A673 (cell line): ENCODE measurements around the gene OTX1.

Source experiments
- EZH2 ChIP-seq: fragments of 200-600 bp; sonication (generic); IDR thresholded peaks from 2 replicates; pipeline ENCODE4 v1.6.1; 2017; ENCODE audit warnings: borderline replicate concordance, low read depth, mild to moderate bottlenecking, mixed read lengths, antibody characterized with exemption, low read length; ENCODE audit not compliant: poor library complexity, severe bottlenecking
- TF ChIP-seq, protein P1 (sequence below): fragments of 300-800, 200-600 bp; sonication (generic); conservative IDR thresholded peaks from 2 replicates; pipeline ENCODE4 v1.5.1; 2017; ENCODE audit warnings: low read depth, mild to moderate bottlenecking, antibody characterized with exemption, low read length, moderate library complexity, mixed read lengths

DNA sequence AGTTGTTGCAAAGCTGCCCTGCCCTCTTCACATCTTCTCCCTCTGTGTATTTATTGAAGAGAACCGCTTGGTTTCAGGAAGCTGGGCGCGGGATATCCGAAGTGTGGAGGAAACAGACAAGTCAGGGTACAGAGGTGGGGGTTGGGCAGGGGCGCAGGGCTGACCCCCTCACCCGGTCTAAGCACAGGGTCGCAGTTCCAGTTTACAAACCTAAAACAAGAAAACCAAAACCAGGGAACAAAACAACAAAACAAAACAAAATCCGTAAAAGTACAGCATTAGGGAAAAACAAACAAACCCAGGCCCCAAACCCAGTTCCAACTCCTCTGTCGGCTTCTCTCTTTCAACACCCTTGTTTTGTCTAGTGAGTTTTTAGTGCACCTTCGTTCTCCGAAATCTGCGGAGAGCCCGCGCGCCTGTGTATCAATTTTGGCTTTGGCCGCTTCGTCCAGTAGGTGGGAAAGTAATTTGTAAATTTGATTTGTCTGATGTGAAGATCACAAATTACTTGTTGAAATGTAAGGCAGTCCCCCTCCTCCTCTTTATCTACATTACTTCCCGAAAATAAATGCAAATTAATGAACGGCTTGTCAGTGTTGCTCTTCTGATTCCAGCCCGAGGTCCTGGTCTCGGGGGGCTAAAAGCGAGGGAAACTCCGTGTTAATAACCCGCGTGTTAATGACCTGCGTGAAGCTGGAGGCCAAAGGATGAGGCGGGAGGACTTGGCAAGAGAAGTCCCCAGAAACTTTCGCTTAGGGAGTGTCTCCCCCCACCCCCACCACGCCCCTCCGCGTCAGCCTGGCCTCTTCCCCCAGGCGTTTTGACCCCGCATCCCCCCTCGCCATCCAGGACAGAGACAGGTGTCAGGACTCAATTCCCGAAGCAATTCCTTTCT, 6.9 kb downstream of the OTX1 start:
- TF ChIP-seq, protein P1, sequence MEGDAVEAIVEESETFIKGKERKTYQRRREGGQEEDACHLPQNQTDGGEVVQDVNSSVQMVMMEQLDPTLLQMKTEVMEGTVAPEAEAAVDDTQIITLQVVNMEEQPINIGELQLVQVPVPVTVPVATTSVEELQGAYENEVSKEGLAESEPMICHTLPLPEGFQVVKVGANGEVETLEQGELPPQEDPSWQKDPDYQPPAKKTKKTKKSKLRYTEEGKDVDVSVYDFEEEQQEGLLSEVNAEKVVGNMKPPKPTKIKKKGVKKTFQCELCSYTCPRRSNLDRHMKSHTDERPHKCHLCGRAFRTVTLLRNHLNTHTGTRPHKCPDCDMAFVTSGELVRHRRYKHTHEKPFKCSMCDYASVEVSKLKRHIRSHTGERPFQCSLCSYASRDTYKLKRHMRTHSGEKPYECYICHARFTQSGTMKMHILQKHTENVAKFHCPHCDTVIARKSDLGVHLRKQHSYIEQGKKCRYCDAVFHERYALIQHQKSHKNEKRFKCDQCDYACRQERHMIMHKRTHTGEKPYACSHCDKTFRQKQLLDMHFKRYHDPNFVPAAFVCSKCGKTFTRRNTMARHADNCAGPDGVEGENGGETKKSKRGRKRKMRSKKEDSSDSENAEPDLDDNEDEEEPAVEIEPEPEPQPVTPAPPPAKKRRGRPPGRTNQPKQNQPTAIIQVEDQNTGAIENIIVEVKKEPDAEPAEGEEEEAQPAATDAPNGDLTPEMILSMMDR: no peak
- TF ChIP-seq EZH2: no peak
